ENCODE data around the gene NAALADL2. TPM values are rescaled to one million over a fixed set of nuclear protein-coding genes. Genes with fewer than 3 reads are reported as not detected.
"Not testable (repeated sequence)": the region's sequence is repeated elsewhere in the genome, so short reads cannot be mapped to it uniquely, and the experiment has no call there.

NAALADL2 gene
- polyA plus RNA-seq, 3 donors = not detected

DNA sequence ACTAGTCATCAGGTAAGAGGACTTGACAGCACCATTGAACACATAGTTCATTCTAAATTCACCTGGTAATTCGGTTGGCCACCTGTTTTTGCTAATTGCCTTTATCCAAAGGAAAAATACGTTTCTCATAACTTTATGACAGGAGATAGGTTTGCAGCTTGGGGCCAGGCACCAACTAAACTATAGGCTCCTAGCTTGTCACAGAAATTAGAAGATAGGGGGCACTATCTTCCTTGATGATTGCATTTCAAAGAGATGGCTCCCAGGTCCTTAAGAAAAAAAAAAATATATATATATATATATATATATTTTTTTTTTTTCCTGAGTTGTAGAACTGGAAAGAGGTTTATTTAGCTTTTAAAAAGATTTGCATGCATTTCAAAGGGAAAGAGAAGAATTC lies 563.6 kb downstream of the NAALADL2 start:
- Histone ChIP-seq H3K9ac (ENCODE audit: insufficient read depth, low read length, poor library complexity, severe bottlenecking) (no peak overlapping the region), H3K27me3 (ENCODE audit: control insufficient read depth in 2 of 2, insufficient read depth in 2 of 2, low read length in 2 of 2) (no peaks in the 10 kb centered on the region), H2AFZ (ENCODE audit: insufficient read depth, low read depth, low read length, poor library complexity, severe bottlenecking) (no peak overlapping the region), H3K79me2 (ENCODE audit: insufficient read depth, low read length) (no peaks in the 10 kb centered on the region), H3K36me3 (replicated peaks in 1 of 2; ENCODE audit: control insufficient read depth in 1 of 2, insufficient read depth in 2 of 2, low read length in 2 of 2) (no peaks in the 10 kb centered on the region), H3K9me3 (replicated peaks in 1 of 2; ENCODE audit: control insufficient read depth in 1 of 2, insufficient read depth in 1 of 2, low read length in 2 of 2) (peaks cover 4 to 5% of the 10 kb centered on the region in 2 donors), H3K4me1 (ENCODE audit: control insufficient read depth in 1 of 2, insufficient read depth in 2 of 2, low read length in 2 of 2) (no peaks in the 10 kb centered on the region), H3K27ac (ENCODE audit: low read depth in 1 of 2, low read length in 2 of 2) (no peak overlapping the region), H3K4me2 (replicated peaks; ENCODE audit: extremely low read depth, low read length, poor library complexity, severe bottlenecking) (no peak overlapping the region), H4K20me1 (ENCODE audit: insufficient read depth, low read length) (no peaks in the 10 kb centered on the region), H3K4me3 (replicated peaks in 1 of 3; ENCODE audit: low read depth in 2 of 3, low read length in 3 of 3) (no peak overlapping the region)
- Mint-ChIP-seq H3K4me1 (no peaks in the 10 kb centered on the region), H3K9me3 (peaks cover 0 to 4% (median 2%) of the 10 kb centered on the region in 7 donors), H3K36me3 (no peaks in the 10 kb centered on the region), H3K4me3 (no peak overlapping the region), H3K27ac (no peak overlapping the region), H3K27me3 (ENCODE audit: low read depth in 3 of 3) (no peaks in the 10 kb centered on the region)
- intact Hi-C loops (cut with micrococcal nuclease) = no loop called here
- DNase-seq = no peak
- WGBS (ENCODE audit: insufficient coverage) = no CpG with 5 or more reads among the region's 2 CpGs
- TF ChIP-seq, protein P1, sequence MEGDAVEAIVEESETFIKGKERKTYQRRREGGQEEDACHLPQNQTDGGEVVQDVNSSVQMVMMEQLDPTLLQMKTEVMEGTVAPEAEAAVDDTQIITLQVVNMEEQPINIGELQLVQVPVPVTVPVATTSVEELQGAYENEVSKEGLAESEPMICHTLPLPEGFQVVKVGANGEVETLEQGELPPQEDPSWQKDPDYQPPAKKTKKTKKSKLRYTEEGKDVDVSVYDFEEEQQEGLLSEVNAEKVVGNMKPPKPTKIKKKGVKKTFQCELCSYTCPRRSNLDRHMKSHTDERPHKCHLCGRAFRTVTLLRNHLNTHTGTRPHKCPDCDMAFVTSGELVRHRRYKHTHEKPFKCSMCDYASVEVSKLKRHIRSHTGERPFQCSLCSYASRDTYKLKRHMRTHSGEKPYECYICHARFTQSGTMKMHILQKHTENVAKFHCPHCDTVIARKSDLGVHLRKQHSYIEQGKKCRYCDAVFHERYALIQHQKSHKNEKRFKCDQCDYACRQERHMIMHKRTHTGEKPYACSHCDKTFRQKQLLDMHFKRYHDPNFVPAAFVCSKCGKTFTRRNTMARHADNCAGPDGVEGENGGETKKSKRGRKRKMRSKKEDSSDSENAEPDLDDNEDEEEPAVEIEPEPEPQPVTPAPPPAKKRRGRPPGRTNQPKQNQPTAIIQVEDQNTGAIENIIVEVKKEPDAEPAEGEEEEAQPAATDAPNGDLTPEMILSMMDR (IDR thresholded peaks at IDR 0.05) = no peak

DNA sequence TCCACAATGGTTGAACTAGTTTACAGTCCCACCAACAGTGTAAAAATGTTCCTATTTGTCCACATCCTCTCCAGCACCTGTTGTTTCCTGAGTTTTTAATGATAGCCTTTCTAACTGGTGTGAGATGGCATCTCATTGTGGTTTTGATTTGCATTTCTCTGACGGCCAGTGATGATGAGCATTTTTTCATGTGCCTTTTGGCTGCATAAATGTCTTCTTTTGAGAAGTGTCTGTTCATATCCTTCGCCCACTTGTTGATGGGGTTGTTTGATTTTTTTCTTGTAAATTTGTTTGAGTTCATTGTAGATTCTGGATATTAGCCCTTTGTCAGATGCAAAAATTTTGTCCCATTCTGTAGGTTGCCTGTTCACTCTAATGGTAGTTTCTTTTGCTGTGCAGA lies 564.7 kb downstream of the NAALADL2 start:
- H3K4me3 ChIP-seq (replicated peaks in 1 of 3; ENCODE audit: low read depth in 2 of 3, low read length in 3 of 3); H3K27ac ChIP-seq (ENCODE audit: low read depth in 1 of 2, low read length in 2 of 2); H2AFZ ChIP-seq (ENCODE audit: insufficient read depth, low read depth, low read length, poor library complexity, severe bottlenecking); H3K79me2 ChIP-seq (ENCODE audit: insufficient read depth, low read length); H3K27me3 ChIP-seq (ENCODE audit: control insufficient read depth in 2 of 2, insufficient read depth in 2 of 2, low read length in 2 of 2); H4K20me1 ChIP-seq (ENCODE audit: insufficient read depth, low read length); H3K4me3 Mint-ChIP-seq; intact Hi-C loops (cut with micrococcal nuclease); H3K9me3 ChIP-seq (replicated peaks in 1 of 2; ENCODE audit: control insufficient read depth in 1 of 2, insufficient read depth in 1 of 2, low read length in 2 of 2); H3K36me3 ChIP-seq (replicated peaks in 1 of 2; ENCODE audit: control insufficient read depth in 1 of 2, insufficient read depth in 2 of 2, low read length in 2 of 2); H3K27me3 Mint-ChIP-seq (ENCODE audit: low read depth in 3 of 3); DNase-seq; H3K36me3 Mint-ChIP-seq; H3K4me2 ChIP-seq (replicated peaks; ENCODE audit: extremely low read depth, low read length, poor library complexity, severe bottlenecking); H3K9me3 Mint-ChIP-seq; H3K4me1 Mint-ChIP-seq; H3K27ac Mint-ChIP-seq; H3K4me1 ChIP-seq (ENCODE audit: control insufficient read depth in 1 of 2, insufficient read depth in 2 of 2, low read length in 2 of 2); H3K9ac ChIP-seq (ENCODE audit: insufficient read depth, low read length, poor library complexity, severe bottlenecking): not testable (repeated sequence)
- no CpG with 5 or more reads among the region's 2 CpGs for WGBS (ENCODE audit: insufficient coverage)

All from CD14-positive monocyte (primary cell).